Central memory CD4-positive, alpha-beta T cell (primary cell): ENCODE measurements around the gene INTS3.
A peak's percentile ranks its signal among the peaks of the same experiment; 100 is the strongest.

Experiments
- DNase-seq: peaks from one replicate; pipeline ENCODE4 v3.0.0; 2022
- total RNA-seq, 3 experiments: gene quantifications; one replicate each; lab custom pipeline; 2026; lab: John Stamatoyannopoulos, UW

Gene INTS3, protein sequence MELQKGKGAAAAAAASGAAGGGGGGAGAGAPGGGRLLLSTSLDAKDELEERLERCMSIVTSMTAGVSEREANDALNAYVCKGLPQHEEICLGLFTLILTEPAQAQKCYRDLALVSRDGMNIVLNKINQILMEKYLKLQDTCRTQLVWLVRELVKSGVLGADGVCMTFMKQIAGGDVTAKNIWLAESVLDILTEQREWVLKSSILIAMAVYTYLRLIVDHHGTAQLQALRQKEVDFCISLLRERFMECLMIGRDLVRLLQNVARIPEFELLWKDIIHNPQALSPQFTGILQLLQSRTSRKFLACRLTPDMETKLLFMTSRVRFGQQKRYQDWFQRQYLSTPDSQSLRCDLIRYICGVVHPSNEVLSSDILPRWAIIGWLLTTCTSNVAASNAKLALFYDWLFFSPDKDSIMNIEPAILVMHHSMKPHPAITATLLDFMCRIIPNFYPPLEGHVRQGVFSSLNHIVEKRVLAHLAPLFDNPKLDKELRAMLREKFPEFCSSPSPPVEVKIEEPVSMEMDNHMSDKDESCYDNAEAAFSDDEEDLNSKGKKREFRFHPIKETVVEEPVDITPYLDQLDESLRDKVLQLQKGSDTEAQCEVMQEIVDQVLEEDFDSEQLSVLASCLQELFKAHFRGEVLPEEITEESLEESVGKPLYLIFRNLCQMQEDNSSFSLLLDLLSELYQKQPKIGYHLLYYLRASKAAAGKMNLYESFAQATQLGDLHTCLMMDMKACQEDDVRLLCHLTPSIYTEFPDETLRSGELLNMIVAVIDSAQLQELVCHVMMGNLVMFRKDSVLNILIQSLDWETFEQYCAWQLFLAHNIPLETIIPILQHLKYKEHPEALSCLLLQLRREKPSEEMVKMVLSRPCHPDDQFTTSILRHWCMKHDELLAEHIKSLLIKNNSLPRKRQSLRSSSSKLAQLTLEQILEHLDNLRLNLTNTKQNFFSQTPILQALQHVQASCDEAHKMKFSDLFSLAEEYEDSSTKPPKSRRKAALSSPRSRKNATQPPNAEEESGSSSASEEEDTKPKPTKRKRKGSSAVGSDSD
- total RNA-seq, result 87.3 to 103 (median 103) reads per million in 3 experiments

DNA sequence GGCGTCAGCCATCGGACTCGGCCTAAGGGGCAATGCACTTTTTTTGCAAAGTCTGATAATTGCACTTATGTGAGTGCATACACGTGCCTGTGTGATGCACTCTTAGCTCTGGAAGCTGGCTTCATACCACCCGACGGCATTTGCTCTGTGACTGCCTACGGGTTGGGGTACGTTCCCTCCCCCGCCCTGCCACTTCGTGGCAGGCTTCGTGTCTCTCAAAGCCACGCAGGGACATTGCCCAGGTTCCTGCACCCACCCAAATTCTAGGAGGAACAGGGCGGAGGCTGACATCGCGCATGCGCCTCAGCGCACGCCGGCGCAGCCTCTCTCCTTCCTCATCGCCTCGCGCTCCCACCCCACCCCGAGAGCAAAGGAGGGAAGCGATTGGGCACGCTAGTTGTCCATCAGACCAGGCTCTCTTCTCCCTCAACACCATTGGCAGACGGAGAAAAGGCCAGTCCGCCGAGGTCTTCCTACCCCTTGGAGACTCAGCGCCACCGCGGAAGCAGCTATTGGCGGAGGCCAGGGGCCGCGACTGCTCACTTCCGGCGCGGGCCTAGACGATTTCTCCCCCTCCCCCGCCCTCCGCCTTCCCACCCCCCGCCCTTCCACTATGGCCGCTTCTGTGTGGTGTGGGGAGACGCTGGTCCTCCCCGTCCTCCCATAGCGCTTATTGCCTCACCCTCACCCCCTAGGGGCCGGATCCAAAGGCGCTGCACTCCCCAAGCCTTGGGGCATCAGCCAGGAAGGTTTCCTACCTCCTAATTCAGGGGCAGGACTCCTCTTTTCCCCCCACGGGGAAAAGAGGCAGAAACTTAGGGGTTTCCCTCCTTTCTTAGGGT, at the start of gene INTS3:
INTS3 (plus strand) TSS at position 588 of the 842 bp plus-strand sequence. CDS start 585 bp downstream, outside the sequence.
- peak; percentile 100 for DNase-seq

DNA sequence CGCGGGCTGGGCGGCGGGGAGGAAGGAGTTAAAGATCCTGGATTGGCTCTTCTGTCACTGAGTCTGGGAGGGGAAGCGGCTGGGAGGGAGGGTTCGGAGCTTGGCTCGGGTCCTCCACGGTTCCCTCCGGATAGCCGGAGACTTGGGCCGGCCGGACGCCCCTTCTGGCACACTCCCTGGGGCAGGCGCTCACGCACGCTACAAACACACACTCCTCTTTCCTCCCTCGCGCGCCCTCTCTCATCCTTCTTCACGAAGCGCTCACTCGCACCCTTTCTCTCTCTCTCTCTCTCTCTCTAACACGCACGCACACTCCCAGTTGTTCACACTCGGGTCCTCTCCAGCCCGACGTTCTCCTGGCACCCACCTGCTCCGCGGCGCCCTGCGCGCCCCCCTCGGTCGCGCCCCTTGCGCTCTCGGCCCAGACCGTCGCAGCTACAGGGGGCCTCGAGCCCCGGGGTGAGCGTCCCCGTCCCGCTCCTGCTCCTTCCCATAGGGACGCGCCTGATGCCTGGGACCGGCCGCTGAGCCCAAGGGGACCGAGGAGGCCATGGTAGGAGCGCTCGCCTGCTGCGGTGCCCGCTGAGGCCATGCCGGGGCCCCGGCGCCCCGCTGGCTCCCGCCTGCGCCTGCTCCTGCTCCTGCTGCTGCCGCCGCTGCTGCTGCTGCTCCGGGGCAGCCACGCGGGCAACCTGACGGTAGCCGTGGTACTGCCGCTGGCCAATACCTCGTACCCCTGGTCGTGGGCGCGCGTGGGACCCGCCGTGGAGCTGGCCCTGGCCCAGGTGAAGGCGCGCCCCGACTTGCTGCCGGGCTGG, 49.1 kb upstream of the INTS3 start, which contains the start of gene NPR1:
NPR1 (plus strand) TSS at position 170 of the 818 bp plus-strand sequence; CDS start at position 591, 421 bp downstream.
- DNase-seq, result no peak

DNA sequence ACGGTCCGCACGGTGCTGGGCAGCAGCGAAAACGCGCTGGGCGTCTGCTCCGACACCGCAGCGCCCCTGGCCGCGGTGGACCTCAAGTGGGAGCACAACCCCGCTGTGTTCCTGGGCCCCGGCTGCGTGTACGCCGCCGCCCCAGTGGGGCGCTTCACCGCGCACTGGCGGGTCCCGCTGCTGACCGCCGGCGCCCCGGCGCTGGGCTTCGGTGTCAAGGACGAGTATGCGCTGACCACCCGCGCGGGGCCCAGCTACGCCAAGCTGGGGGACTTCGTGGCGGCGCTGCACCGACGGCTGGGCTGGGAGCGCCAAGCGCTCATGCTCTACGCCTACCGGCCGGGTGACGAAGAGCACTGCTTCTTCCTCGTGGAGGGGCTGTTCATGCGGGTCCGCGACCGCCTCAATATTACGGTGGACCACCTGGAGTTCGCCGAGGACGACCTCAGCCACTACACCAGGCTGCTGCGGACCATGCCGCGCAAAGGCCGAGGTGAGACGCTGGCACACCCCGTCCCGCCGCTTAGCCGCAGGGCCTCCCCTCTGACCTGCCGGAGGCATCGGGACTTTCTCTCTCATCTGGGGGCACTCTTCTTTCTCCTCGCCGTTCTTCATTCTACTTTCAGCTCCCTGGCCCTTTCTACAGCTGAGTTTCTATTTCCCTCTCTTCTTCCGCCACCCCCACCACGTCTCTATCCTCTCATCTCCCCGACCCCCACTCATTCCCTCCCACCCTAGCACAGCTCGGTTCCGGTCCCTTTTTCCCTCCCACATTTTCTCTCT, 48.3 kb upstream of the INTS3 start:
- peak; percentile 26 for DNase-seq

DNA sequence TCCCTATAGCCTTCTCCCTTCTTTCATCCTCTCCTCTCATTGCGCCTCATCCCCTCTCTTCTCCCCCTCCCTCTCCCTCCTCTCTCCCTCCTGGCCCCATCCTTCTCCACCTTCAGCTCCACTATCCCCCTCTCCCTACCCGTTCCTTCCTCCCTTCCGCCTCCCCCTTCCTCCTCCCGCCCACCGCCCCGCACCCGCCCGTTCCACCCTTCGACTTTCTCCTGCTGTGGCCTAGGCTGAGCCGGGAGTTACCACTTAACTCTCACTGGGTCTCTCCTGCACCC, 47.8 kb upstream of the INTS3 start:
- DNase-seq, result no peak

DNA sequence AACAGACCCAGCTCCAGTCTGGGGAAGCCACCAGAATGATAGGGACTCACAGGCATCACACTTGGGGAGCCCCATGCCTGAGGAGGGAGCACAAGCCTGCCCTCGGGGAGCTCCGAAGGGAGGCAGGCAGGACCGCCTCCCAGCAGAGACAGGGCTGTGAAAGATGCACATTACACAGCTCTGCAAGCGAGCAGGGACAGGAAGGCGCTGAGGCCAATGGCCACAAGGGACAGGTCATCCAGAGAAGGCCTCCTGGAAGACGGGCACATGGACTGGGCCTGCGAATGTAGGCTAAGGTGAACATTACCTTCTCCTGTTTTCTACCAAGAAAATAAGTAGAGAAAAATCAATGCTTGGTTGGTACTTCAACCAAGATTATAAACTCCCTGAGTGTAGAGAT, 45.1 kb upstream of the INTS3 start:
- no peak for DNase-seq

DNA sequence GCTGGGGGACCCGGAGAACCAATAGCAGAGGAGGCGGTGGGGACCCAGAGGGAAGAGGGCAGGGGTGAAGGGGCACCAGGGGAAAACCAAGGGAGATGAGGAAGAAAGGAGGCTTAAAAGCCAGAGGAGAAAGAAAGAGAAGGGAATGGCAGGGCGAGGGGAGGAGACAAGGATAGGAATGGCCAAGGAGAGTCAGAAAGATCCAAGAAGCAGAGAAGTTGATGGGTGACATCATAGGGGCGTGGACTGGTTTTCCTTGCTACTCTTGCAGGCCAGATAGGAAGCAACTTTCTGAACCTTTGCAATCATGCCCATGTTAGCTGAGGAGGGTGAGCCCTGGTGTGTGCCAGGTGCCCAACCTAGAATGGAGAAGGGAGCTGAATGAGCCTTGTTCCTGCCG, 44.0 kb upstream of the INTS3 start:
- no peak for DNase-seq

DNA sequence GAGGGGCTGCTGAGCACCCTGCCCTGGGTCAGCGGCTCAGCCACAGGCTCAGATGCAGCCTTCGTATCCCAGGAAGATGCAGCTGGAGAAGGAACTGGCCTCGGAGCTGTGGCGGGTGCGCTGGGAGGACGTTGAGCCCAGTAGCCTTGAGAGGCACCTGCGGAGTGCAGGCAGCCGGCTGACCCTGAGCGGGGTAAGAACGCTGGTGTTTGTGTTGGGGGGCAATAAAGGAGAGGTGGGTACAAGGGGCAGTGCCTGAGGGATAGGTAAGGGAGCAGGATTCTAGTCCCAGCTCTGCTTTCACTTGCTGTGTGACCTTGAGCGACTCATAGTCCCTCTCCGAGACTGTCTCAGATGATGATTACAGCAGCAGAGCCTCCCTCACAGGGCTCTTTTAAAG, 43.0 kb upstream of the INTS3 start:
- no peak for DNase-seq

DNA sequence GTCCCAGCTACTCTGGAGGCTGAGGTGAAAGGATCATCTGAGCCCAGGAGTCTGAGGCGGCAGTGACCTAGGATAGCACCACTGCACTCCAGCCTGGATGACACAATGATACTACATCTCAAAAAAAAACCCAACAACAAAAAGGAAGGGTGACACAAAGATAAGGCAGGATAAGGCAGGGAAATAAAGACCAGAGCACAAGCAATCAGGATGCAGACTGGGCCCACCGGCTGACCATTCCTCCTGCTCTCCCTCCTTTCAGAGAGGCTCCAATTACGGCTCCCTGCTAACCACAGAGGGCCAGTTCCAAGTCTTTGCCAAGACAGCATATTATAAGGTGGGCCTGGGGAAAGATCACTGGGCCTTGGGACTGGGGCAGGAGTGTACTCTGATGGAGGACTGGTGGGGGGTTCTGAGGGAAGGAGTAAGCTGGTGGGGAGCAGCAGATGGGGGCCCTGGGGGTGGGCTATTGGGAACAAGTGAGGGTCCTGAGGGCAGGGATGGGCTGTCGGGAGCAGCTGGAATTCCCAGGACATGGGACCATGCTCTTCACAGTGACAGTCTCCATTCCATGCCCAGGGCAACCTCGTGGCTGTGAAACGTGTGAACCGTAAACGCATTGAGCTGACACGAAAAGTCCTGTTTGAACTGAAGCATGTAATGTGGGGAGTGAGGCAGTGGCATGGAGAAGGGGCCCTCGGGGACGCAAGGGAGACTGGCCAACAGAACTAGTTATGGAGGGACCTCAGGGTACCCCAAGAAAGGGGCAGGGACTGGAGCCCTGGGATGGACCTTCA, 42.1 kb upstream of the INTS3 start:
- DNase-seq, result no peak

DNA sequence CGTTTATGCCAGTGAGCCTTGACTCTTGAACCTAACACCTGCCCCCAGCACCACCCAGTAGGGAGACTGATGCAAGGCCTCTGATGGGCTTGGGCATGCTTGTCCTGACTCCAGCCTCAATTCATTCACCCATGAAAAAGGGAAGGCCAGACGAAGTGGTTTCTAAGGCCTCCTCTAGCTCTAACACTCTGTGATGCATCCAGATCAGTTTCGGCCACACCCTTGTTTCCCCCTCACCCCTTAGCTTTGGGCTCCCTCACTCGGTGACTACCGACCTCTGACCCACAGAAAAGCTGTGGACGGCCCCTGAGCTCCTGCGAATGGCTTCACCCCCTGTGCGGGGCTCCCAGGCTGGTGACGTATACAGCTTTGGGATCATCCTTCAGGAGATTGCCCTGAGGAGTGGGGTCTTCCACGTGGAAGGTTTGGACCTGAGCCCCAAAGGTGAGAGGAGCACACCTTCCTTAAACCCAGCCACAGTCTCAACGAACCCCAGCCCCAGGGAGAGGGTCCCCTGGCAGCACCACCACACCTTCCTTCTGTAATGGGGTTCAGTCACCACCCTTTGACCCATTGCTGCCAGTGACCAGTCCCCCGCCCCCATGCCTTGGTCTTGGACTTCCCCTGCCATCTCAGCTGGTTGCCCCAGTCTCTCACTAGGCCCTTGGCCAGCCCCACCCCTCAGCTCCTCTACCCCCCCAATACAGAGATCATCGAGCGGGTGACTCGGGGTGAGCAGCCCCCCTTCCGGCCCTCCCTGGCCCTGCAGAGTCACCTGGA, 40.3 kb upstream of the INTS3 start:
- DNase-seq, result no peak

DNA sequence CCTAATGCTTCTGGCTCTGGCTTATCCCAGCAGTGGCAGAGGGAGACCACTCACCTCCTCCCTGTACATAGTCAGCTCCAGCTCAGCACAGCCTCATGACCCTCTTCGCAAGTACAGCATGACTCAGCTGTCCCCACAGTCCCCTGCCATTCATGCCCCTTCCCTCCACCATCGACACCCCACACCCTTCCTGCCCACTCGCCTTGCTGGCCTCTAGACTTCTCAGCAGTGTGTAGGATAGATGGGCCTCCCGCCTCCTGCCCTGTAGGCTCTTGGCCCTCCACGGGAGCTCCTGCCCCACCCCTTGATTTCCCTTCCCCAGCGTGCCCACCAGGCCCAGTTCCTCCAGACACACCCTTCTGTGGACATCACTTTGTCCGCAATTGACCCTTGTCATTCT, 39.6 kb upstream of the INTS3 start:
- no peak for DNase-seq

DNA sequence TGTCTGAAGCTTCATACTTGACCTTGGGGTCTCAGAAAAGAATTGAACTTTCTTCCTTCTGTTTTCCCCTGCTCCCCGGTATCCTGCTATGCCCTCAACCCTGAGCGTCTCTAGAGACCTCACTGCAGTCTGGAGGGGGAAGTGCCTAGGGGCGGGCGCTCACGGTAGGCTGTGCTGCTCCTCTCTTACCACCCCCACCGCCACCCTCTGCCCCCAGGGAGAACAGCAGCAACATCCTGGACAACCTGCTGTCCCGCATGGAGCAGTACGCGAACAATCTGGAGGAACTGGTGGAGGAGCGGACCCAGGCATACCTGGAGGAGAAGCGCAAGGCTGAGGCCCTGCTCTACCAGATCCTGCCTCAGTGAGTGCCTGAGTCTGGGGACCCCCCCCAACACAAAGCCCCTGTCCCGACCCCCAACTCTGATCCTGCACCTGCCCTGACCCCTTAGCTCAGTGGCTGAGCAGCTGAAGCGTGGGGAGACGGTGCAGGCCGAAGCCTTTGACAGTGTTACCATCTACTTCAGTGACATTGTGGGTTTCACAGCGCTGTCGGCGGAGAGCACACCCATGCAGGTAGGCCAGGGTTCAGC, 39.0 kb upstream of the INTS3 start:
- no peak for DNase-seq

DNA sequence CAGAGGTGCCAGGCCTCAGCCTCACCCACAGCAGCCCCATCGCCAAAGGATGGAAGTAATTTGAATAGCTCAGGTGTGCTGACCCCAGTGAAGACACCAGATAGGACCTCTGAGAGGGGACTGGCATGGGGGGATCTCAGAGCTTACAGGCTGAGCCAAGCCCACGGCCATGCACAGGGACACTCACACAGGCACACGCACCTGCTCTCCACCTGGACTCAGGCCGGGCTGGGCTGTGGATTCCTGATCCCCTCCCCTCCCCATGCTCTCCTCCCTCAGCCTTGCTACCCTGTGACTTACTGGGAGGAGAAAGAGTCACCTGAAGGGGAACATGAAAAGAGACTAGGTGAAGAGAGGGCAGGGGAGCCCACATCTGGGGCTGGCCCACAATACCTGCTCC, 34.4 kb upstream of the INTS3 start:
- no peak for DNase-seq

DNA sequence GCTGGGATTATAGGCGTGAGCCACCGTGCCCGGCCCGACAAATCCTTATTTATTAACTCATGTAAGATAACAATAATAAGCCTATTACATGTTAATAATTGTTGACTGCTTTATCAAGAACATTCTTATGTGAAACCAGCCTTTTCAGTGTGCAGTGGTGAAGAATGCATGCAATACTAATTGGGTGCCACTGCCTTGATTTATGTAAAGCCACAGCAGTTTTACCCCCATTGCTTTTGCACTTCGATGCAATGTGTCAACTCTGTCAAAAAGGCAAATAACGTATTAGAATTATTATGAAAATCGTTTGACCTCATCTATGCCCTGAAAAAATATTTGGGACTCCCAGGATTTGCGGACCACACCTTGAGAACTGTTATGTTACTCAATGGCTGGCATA, 31.1 kb upstream of the INTS3 start:
- no peak for DNase-seq

DNA sequence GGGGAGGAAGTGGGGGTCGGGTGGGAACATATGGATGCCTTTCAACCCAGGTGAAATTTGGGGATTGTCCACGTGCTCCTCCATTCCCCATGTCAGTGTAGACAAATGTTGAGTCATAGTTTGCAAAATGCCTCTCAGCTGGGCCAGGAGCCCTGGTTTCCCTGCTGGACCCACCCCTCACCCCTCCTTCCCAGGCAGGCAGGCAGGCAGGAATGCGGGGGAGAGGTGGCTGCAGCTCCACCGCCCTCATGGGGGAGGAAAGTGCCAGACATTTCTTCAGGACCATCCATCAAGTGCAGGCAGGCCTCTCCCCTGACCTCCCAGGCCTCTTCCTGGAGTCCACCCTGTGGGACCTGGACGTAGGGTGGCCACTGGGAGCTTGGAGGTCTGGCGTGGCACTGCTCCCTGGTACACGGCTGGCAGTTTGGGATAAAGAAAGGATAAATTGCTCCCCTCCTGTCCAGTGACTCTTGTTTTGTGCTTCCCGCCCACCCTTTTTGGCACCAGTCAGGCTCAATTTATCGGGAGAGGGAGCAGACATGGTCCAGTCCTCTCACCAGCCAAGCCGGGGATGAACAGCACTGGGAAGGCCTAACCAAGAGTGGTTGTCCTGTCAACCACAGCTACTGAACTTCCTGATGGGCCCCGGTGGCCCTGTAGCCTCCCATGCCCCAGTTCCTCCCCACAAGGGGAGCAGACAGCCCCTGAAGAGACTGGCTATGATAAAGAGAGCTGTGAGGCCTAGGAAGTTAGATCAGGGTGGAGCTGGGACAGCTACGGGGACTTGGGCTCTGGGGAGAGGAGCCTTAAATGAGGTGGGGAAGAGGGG, 30.4 kb upstream of the INTS3 start:
- DNase-seq, result no peak

DNA sequence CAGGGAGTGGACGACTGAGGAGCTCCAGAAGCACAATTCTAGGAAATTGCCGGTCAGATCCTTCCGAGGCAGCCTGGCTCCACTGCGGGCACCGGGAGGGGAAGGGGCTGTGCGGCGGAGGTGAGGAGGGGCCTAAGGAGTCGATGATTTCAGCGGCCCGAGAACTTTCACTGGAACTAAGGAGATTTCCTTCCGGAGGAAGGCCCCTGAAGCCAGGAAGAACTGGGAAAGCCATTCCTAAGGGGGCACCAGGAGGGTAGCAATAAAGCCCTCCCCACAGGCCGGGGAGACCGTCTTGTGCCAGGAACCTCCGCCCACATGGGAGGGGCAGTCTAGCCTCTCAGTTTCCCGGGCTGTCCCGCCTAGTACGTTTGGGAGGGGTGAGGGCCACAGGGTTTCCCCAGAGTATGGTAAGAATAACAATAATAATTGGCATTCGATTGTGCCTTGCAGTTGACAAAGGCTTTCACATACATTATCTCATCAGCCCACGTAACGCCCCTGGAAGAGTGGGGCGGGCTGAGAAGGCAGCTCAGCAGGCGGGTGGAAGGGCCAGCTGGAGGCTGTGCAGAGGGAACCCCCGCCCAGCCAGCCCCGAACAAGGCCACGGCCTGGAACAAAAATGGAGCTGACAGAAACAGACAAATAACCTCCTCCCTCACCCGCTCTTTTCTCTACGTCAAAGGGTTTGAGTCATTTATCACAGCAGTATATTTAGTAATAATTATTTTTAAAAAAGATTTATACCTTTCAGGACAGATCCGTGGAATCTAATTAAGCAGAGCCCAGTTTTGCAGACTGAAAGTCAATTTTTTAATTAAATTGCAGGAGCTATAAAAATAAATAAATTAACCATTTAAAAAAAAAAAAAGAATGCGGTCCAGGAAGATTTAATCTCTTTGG, 29.6 kb upstream of the INTS3 start:
- DNase-seq, result no peak

DNA sequence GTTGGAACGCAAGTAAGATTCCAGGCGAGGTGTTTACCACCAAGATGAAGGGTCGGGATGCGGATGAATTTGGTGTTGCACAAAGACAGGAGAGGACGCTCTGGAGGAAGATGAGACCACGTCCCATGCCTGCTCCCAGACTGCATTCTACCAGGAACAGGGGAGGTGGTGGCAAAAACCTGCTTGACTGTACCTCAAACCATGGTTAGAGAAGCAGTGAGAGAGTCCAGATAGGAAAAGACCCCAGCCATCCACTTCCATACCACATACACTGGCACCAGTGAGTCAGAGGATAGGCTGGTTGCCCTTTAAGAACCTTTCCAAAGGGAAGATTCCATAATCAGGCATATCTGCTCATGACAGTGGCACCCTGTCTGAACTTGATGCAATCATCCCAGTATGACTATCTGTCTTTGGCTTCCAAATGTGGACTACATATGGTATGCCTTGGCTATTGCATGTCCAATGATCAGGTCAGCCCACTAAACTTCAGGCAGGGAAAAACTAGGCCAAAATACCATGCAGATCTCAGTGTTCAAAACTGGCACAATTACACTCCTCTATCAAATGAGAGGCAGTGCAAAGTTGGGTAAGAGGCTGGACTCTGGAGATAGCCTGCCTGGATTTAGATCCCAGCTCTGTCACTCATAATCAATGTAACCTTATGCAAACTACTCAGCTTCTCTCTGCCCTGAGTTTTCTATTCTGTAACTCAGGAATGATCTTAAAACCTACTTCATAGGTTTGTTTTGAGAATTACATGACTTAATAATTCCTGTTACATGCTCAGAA, 28.7 kb upstream of the INTS3 start:
- DNase-seq, result no peak
